ENCODE measurements around the gene ADGRA1.
"Not testable (repeated sequence)": the region's sequence is repeated elsewhere in the genome, so short reads cannot be mapped to it uniquely, and the experiment has no call there.

The ADGRA1 gene

DNA sequence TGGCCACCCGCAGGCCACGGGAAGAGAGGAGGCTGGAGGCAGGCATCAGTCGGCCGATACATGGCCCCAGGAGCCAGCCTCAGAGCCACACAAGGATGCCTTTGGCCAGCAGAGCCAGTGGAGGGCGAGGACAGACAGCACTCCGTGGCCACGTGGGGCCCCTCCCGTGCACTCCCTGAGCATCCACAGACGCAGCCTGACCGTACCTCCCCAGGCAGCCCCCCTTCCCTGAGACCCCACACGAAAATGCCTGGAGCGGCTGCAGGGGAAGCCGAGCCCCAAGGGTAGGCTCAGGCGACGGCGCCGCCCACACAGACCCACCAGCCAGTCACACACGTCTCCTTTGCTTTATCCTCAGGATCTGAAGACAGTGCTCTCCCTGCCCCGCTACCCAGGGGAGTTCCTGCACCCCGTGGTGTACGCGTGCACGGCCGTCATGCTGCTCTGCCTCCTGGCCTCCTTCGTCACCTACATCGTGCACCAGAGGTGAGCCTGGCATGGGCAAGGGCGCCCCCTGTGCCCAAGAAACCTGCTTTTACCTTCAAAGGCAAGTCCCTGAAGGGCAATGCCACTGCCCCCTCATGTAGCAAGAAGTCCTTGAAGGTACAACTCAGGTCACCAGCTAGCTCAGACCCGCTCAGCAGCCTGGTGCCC lies 9.0 kb downstream of the ADGRA1 start:
- DNase-seq (ENCODE audit: low read depth in 3 of 3), result no peak

GRCh38 chr10:133097418-133097817 lies 9.7 kb downstream of the ADGRA1 start:
- no peak for DNase-seq (ENCODE audit: low read depth in 3 of 3)

DNA sequence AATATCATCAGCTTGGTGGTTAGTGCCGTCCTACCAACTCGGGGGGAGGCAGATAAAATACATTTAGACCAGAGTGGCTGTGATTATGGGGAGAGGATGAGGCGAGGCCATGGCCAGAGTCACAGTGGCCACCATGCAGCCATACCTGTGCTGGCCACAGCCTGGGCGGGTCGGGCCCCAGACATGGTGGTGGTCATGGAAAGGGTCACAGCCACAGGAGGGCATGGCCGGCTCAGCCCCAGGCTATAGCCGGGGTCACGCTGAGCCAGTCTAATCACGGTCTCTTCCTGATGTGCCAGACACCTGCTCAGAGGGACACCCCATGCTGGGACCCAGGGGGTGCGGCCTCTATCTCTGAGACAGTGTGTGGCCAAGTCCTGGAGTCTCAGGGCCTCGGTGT lies 10.2 kb downstream of the ADGRA1 start:
- DNase-seq (ENCODE audit: low read depth in 3 of 3), result no peak

GRCh38 chr10:133098426-133099124 lies 10.9 kb downstream of the ADGRA1 start:
- DNase-seq (ENCODE audit: low read depth in 3 of 3), result no peak

GRCh38 chr10:133099571-133099970 lies 11.8 kb downstream of the ADGRA1 start:
- no peak for DNase-seq (ENCODE audit: low read depth in 3 of 3)

- DNase-seq (ENCODE audit: low read depth in 3 of 3), result no peak
These were observed 12.5 kb downstream of the ADGRA1 start for GRCh38 chr10:133100186-133100585.

DNA sequence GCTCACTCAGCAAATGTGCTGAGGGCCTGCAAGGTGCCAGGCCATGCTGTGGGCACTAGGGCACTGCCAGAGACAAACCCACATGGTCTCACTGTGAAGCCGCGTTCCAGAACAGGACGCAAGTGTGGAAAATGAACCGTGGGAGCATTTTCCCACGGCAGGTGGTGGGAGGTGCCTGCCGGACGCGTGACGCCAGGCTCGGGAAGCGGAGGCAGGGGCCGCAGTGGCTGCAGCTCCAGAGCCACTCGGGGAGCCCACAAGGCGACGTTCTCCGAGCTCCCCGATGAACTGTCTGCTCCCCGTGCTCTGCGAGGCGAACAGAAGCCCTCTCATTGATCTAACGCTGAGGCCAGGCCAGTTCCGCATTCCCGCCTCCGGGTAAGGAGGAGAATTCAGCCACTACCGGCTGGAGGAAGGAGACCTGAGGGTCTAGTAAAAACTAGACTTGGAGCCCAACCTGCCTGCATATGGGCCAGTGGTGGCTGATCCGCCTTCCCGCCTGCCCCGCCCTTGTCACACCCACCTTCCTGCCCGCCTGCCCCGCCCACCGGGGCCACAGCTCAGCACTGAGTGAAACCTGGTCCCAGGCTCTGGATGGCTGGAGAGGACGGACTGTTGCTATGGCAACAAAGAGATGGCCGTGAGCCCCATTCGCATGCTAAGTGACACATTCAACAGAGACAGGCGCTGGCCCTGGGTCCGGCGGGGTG lies 13.1 kb downstream of the ADGRA1 start:
- peak in 1 of 3 donors; percentile 21 for DNase-seq (ENCODE audit: low read depth in 3 of 3)

DNA sequence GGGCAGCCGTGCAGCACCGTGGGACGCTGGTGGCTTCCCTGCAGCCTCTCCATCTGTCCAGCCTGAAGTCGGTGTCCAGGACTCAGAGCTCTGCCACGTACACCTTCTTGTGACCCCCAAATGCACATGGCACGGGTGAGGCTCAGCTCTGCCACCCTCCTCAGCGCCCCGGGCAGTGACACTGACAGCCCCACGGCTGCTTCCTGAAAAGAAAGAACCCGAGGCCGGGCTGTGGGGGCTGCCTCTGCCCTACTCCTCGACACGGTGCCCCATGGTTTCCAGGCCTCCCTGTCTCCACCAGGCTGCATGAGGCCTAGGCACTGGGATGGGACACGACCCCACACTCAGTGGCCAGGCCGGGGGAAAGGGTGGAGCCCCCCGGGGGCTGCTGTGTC lies 13.7 kb downstream of the ADGRA1 start:
- DNase-seq (ENCODE audit: low read depth in 3 of 3), result no peak

GRCh38 chr10:133102415-133103095 lies 14.8 kb downstream of the ADGRA1 start:
- no peak for DNase-seq (ENCODE audit: low read depth in 3 of 3)

DNA sequence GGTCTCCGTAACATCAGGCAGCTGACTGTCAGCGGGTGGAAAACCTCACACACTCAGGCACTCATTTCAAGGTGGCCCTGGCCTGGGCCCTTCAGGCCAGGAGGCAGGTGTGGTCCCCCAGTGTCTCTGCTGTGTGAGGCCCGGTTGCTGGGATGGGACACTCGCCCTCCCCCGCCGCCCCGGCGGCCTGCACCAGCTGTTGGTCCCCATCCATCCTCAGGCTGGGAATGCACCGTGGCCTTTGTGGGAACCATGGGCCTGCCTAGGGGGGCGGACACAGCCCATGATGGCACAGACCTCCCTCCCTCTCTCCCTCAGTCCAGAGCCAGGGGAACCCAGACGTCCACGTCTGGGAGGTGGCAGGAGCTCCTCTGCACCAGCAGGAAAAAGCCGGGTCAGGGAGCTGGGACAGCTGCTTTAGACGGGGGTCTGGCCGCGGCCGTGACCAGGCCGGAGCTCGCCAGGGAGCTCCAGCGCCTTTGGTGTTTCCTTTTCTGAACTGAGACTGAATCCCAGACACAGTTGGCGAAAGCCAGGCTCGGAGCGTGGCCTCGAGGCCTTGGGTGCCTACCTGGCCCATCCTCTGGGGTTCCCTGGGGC lies 15.7 kb downstream of the ADGRA1 start:
- DNase-seq (ENCODE audit: low read depth in 3 of 3), result no peak

DNA sequence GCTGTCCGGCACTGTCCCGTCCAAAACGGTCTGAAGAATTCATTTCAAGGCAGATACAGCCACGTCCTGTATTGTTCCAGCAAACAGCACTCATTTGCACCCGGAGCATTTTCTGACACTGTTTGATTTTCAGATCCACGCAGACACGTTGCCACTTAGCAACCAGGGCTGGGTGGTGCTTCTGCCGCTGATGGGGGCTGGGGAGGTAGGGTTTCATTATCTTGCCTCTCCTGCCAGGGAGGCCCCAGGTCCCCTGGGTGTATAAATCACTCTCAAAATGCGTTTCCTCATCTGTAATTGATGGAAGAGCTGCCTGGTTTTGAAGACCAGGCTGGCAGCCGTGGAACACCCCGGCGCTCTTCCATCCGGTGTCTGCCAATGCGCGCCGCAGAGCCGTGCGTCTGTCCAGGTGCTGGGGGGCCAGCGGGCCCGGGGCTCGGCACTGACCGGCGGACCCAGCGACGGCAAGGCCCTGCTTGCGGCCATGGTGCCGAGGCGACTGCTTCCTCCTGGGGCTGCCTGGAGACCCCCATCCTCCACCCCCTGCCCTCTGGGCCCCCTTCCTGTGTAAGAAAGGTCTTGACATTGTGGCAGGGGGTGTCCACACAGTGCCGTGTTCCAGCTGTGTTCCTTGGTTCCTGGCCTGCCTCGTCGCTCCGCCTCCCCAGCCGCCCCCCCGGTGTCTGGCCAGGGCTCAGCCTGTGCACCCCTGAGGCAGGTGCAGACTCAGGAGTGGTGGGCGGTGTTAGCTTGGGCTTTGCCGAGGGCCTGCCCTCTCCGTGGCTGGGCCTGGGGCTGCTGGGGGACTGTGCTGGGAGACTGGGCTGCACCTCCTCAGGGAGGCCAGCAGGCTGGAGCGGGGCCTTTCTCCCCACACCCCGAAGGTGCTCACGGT lies 16.6 kb downstream of the ADGRA1 start:
- no peak for DNase-seq (ENCODE audit: low read depth in 3 of 3)

GRCh38 chr10:133104963-133105640 lies 17.4 kb downstream of the ADGRA1 start:
- no peak for DNase-seq (ENCODE audit: low read depth in 3 of 3)

DNA sequence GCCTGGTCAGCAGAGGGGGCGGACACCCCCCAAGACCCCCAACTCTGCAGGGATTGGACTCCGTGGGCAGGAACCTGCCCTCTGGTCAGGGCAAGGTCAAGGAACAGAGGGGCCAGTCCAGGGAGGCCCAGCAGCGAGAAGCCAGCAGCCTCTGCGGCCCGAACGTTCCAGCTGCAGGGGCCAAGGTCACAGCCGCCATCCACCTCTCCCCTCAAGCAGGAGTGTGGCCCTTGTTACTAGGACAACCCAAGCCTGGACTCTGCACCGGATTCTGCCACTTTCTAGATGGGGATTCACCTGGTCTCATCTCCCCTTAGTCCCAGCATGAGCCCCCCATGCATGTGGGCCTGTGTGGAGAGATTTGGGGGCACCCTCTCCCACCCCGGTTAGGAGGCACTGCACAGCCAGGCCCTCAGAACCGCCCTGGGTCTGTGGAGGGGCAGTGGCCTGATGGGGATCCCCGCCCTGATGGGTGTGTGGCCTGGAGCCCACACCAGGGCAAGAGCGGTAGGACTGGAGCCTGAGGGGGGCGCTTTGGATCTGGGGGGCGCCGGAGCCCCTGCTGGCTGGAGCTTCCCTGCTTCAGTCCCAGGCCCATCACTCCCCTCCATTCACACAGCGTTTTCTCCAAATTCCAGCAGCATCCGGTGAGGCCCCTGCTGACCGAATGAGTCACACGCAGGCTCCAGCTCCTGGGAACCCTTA lies 18.1 kb downstream of the ADGRA1 start:
- no peak for DNase-seq (ENCODE audit: low read depth in 3 of 3)

GRCh38 chr10:133106516-133106915 lies 18.8 kb downstream of the ADGRA1 start:
- no peak for DNase-seq (ENCODE audit: low read depth in 3 of 3)

GRCh38 chr10:133107442-133107841 lies 19.7 kb downstream of the ADGRA1 start:
- no peak for DNase-seq (ENCODE audit: low read depth in 3 of 3)

GRCh38 chr10:133109711-133110110 lies 22.0 kb downstream of the ADGRA1 start:
- no peak for DNase-seq (ENCODE audit: low read depth in 3 of 3)

DNA sequence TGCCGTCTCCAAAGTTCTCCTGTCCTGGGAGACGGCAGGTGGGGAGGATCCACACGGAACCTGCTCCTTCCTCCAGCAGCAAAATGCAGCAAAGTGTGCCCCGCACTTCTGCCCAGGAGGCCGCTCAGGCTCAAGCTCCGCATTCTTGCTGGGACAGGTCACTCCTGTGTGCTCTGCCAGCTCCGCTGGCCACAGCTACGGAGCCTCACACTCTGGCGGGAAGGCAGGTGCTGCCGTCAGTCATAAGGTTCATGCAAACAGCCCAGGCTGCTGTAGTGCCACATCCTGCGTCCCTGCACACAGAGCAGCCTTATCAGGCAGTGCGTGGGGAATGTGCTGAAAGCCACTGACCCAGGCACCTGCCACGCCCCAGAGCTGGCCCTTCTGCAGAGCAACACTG lies 22.4 kb downstream of the ADGRA1 start:
- DNase-seq (ENCODE audit: low read depth in 3 of 3), result no peak

DNA sequence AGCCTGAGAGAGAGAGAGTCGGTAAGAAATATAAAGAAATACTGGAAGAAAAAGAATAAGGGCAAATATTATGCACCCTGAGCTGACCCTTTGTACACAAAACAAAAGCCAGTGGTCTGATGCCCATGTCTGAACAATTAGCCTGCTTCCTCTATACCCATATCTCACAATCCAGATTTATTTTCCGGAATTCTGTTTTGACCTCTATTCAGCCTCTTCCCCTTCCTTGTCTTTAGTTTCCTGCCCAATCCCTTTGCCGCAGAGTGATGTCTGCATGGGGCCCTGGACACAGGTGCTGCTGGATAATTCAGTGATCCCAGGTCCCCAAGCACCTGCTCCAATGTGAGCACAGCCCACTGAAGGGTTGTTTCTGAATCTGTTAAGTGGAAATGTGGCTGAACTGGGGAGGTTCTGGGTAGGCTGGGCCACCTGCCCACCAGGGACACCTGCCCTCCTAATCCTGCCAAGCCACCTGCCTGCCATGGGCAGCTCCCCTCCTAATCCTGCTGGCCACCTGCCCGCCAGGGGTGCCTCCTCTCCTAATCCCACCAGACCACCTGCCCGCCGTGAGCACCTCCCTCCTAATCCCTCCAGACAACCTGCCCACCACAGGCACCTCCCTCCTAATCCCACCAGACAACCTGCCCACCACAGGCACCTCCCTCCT lies 23.0 kb downstream of the ADGRA1 start:
- DNase-seq (ENCODE audit: low read depth in 3 of 3), result no peak

DNA sequence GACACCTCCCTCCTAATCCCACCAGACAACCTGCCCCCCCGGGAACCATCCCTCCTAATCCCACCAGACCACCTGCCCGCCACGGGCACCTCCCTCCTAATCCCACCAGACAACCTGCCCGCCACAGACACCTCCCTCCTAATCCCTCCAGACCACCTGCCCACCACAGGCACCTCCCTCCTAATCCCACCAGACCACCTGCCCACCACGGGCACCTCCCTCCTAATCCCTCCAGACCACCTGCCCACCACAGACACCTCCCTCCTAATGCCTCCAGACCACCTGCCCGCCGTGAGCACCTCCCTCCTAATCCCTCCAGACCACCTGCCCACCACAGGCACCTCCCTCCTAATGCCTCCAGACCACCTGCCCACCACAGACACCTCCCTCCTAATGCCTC lies 23.9 kb downstream of the ADGRA1 start:
- not testable (repeated sequence) for DNase-seq (ENCODE audit: low read depth in 3 of 3)

Measured in stimulated activated CD4-positive, alpha-beta T cell treated with anti-CD3 and anti-CD28 coated beads, TNF-alpha, amount 100 ng/mL, for 48 hours (primary cell).